GM21526 (cell line): Measurements from ENCODE around the gene ENTPD8.

ENCODE experiments used
- ATAC-seq: cut with Tn5 transposase; IDR thresholded peaks from one replicate; pipeline ENCODE4 v1.9.1; 2021; ENCODE audit warnings: moderate library complexity; ENCODE audit not compliant: unreplicated experiment, low FRiP score

ENTPD8 gene

DNA sequence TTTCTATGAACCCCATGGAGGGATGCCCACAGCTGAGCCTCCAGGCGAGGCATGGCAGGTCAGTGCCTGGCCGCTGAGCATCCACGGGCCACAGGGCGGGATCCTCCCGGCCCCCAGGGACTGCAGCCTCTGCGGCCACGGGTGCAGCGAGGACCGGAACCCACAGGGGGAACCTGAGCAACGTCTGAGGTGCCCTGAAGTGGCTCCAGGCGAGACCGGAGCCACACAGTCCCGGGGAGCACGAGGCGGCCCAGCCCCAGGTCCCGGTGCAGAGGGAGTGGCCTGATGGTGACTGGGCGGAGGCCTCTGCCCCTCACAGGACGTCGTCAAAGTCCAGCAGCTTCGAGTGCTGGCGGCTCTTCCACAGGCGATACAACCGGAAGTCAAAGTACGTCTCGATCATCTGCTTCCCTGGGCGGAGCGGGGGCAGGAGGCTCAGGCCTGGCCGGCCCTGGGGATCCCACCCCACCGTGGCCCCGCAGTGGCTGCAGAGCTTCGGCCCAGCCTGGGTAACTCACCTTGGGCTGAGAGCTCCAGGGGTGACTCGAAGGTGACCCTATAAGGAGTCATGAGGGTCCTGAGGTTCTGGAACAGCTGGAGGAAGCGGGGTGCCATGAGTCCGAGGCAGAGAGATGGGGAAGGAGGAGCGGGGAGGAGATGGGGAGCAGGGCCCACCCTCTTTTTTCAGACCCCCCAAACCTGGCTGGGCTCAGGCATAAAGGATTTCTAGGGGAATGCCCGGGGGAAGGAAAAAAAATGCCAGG, 8.1 kb upstream of the ENTPD8 start:
- no peak for ATAC-seq

DNA sequence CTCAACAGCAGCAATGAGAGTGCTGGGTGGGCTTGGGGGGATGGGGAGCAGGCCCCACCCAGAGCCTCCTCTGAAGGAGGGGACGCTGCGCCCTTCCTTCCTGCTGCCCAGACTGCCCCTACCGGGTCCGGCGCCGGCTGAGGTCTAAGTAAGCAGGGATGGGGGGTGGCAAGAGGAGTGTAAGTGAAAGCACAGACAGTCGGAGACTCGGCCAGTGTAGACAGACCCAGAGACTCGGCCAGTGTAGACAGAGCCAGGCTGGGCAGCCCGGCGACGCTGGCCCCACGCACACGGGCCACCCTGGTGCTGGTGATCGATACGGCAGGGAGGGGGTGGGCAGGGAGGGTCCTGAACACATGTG, 7.4 kb upstream of the ENTPD8 start:
- no peak for ATAC-seq

DNA sequence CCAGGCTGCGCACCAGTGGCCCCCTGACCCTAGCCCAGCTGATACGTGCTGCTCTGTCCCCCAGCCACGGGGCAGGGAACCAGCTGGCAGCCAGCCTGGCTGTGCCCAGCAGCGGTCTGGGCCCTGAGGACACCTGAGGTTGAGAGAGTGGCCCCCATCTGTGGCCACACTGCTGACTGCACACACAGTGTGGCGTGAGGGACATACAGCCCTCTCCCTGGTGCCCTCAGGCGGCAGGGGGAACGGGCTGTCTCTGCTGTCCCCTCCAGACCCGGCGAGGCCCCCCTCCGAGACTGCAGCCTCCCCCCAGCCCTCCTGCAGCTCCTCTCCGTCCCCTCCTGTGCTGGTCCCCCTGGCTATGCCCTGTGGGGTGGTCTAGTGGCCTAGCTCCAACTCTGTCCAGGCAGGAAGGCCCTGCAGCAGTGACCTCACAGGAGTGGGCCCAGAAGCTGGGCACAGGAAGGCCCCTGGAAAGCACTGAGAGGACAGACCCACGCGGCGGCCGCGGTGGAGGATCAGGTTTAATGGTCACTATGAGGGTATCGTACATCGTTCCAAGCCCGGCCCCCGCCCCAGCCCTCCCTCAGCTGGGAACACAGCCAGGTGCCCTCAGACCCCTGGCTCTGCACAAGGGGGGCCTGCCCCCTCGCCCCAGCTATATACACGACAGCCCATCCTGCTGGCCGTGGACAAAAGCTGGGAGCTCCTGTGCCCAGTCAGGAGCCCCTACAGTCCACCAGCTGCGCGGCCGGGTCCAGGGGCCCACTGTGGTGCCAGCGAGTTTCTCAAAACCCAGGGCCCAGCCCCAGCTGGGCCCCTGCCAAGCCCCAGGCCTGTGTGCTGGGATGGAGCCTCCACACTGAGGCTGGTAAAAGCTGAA, 6.8 kb upstream of the ENTPD8 start:
- ATAC-seq, result no peak

DNA sequence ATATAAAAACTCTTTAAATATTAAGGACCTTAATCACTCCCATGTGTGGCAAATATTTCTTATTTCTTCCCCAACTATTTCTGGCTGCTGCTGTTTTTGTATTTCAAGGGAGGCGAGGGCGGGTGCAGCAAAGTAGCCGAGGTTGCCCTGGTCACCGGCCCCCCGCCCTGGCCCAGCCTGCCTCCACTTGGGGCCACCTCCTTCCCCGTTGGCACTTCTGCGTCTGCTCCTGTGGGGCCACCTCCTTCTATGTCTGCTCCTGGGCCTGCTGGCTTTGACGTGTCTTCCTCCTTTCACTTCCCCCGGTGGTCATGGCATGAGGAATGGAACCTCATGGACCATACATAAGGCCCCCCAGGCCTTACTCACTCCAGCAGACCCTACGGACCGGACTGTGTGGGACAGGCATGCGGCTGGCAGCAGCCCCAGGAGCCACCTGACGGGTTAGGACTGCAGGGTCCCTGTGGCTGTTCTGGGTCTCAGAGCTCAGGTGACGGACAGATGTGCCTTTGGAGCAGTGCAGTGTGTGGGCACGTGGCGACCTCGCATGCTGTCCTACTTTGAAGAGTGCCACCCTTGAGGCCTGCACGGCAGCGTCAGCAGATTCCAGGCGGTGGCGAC, 5.8 kb upstream of the ENTPD8 start:
- no peak for ATAC-seq

DNA sequence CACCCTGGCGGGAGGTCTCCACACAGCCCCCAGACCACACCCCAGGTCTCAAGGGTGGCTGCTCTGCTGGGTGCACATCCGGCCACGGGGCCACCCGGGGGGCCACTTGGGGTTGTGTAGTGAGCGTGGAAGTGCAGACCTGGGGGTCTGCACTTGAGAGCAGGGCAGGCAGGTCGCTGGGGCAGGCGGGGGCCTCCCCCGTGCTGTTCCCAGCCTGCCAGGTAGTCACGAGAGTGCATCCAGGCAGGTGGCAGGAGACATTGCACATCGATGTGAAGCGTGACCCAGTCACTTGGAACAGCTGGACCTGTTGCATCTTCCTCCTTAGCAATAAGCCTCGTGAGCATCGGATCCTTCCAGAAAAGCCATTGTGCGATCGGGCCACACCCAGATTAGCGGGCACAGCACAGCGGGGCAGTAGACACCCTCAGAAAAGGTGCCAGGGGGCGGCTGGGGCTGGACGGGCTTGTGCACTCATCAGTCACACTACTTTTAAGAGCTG, 4.8 kb upstream of the ENTPD8 start:
- no peak for ATAC-seq

DNA sequence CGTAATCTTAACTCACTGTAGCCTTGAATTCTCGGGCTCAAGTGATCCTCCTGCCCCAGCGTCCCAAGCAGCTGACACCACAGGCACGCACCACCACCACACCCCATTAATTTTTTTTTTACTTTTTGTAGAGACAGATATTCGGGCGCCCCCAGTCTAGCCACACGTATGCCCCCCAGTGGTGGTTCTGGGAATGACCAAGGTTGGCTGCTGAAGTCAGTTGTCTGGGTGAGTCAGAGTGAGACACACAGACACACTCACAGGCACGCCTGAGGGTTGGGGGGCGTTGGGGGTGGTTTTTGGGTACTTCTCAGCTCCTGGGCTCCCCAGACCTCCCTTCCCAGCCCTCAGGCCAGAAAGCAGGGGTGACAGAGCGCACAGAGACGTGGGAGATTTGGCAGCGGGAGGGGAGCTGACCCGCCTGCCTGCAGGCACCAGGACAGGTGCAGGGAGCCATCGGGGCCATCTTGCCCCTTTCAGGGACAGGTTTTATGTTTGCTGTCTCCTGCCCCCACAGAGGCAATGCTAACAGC, 4.2 kb upstream of the ENTPD8 start:
- peak; percentile 48 for ATAC-seq

DNA sequence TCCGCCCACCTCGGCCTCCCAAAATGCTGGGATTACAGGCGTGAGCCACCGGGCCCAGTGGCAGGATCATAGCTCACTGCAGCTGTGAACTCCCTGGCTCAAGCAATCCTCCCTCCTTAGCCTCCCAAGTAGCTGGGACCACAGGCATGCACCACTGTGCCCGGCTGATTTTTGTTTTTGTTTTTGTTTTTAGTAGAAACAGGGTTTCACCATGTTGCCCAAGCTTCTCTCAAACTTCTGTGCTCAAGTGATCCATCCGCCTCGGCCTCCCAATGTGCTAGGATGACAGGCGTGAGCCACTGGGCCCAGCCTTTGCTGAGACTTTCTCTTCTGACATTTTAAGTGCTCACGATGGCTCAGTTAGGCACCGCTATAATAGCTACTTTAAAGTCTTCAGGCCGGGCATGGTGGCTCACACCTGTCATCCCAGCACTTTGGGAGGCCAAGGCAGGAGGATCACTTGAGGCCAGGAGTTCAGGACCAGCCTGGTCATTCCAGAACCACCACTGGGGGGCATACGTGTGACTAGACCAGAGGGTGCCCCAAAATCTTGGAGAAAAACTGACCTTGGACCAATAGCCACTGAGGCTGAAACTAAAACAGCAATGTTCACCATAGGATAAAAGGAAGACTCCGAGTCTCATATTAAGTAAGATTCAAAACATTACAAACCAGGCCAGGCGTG, 3.1 kb upstream of the ENTPD8 start:
- no peak for ATAC-seq

DNA sequence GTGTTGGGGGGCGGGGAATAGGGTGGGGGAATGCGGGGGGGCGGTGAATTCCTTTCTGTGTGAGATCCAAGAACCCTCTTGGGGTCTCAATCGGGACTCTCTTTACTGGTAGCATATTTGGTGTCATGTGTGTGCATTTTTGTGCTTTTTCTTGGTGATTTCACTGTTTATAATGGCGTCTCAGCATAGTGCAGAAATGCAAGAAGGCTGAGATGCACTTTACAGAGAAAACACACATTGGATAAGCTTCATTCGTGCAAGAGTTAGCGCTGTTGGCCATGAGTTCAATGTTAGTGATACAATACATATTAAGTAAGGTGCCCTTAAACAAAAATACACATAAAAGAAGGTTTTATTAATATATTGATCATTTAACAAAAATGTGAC, 771 bp upstream of the ENTPD8 start:
- ATAC-seq, result no peak

DNA sequence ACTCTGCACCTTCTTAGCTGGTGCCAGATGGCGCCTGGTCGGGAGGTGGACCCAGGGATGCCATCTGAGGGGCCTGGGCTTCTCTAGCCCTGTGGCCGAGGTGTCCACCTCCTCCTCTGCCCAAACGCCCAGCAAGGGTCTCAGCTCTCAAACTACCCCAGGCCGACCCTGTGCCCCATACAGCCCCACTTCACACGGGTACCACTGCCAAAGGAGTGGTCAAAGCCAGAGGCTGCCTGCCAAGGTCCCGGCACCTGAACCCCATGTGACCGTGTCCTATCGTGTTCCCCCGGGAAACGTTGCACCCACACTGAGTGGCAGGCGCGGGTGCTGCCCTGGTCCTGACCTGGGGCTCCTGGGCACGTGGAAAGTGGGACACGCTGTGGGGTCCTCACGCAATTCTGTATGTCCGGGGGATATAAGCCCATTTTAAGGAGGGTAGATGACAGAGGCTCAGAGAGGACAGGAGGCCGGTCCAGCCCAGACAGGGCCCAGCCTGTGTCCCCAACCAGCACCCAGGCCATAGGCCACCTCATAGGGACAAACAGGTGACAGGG, 1.9 kb downstream of the ENTPD8 start:
- ATAC-seq, result no peak

DNA sequence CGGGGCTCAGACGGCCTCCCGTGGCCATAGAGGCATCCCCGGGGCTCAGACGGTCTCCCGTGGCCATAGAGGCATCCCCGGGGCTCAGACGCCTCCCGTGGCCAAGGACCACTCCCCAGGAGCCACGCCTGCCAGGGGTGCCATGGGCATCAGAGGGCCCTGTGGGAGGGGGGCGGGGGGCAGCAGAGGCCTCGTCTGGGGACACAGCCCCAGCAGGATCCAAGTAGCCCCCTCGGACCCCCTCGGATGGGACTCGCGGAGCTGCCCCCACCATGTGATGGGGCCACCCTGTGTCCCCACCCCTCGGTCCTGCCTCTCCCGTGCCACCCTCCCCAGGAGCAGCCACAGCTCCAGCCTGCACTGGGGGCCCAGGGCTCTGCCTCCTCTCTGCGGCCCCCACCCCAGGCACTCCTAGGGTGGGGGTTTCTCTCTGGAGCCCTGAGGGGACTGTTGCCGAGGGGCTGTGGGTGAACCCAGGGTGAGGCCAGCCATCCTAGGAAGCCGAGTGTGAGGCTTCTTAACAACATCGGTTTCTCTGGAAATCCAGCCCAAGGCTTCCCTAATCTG, 2.5 kb downstream of the ENTPD8 start:
- no peak for ATAC-seq

DNA sequence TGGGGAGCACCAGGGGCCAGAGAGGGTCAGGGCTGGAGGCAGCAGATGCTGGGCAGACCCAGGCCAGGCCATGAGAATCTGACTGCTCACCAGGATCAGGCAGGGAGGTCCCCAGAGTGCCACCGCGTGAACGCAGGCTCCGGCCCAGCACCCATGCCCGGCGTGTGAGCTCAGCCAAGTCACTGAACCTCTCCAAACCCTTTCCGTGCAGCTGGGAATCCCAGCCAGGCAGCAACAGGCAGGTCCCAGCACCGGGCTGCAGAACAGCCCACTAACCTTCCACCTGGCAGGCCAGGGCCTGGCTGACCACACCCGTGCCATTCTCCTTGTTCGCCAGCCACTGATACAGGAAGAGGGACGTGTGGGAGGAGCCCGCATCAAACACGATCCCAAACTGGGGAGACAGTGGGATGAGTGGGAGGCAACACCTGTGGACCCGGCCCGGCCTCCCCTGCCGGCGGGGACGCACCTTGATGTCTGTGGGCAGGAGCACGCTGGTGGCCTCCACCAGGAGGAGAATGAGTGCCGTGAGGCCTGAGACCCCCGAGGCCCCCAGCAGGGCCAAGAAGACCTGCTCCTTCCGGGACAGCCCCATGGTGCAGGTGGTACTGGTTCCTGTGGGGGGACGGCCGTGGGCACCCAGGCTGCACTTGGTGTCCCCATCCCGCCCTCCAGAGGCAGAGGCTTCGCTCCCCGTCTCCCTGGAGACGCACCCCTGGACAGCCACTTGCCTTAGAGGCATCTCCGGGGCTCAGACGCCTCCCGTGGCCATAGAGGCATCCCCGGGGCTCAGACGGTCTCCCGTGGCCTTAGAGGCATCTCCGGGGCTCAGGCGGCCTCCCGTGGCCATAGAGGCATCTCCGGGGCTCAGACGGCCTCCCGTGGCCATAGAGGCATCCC, 3.2 kb downstream of the ENTPD8 start:
- ATAC-seq, result no peak

DNA sequence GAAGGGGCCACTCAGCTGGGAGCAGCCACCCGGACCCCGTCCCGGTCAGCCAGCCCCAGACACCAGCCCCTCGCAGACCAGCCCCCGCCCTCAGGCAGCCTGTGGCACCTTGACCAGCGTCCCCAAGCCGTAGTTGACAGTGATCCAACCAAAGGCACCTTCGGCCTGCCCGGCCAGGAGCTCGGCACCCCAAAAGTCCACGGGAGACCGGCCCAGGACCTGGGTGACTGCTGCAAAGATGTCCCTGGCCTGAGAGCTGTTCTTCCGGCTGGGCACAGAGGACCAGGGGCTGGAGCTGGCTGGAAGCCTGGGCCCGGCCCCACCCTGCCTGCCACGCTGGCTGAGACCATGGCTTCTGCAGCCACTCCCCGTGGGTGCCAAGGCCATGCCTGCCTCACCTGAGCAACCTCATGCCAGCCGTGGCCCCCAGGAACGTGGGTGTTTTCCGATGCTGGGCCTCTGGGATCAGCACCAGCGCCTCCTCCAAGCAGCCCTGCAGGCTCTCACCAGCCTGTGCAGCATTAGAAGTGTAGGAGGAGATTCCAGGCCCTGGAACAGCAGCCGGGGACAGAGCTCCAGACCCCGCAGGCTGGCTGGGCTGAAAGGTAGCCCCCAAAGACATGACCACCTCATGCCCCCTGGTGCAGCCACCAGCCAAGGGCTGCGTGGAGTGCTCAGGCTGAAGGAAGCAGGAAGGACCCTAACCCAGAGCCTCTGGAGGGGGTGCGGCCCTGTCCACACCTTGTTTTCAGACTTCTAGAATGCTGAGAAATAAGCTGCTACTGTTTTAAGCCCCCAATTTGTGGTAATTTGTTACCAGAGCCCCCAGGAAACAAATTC, 4.2 kb downstream of the ENTPD8 start:
- ATAC-seq, result no peak

DNA sequence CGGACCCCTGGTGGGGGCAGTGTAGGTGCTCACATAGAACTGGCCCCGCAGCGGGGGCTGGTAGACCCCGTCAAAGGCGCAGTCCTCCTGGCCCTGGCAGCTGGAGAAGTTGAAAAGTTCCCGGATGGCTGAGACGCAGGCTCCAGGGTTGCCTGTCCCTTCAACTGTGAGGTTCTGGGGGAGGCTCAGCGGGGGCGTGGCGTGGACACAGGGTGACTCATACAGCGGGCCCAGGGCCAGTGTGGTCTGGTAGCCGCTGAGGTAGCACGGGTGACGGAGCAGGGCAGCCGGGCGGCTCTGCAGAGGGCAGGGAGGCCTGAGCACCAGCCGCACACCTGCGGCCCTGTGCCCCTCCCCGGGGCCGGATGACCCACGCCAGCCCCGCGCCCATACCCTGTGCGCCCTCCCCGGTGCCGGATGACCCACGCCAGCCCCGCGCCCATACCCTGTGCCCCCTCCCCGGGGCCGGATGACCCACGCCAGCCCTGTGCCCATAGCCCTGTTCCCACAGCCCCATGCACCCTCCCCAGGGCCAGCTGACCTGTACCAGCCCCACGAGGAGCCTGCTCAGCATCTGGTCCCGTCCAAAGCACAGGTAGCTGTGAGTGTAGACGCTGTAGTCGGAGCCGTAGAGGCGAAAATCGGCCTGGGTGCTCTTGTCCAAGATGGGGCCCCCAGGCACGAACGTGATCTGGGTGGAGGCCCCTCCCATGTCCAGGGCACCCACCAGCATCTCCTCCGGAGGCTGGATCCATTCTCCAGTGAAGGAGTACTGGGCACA, 5.0 kb downstream of the ENTPD8 start:
- no peak for ATAC-seq

DNA sequence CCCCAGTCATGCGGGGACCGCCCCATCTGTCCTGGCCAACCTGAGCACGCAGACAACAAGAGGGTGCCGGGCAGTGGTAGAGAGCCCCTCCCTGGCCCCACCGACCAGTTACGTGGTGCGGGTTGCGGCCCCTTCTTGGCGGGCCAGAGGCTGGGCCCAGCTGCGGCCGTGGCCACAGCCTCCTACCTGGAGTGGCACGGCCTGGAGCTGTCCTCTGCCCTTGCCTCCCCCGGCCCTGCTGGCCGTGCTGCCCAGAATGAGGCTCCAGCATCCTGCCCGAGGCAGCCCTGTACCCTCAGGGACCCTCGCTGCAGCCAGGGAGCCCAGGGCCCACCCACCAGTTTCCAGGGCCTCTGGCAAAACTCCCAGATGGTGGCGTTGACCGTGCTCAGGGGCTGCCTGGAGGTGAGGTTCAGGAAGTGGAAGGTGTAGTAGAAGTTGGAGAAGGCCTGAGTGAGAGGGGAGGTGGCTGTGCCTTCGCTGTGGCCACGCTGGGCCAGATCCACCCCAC, 5.7 kb downstream of the ENTPD8 start:
- no peak for ATAC-seq

DNA sequence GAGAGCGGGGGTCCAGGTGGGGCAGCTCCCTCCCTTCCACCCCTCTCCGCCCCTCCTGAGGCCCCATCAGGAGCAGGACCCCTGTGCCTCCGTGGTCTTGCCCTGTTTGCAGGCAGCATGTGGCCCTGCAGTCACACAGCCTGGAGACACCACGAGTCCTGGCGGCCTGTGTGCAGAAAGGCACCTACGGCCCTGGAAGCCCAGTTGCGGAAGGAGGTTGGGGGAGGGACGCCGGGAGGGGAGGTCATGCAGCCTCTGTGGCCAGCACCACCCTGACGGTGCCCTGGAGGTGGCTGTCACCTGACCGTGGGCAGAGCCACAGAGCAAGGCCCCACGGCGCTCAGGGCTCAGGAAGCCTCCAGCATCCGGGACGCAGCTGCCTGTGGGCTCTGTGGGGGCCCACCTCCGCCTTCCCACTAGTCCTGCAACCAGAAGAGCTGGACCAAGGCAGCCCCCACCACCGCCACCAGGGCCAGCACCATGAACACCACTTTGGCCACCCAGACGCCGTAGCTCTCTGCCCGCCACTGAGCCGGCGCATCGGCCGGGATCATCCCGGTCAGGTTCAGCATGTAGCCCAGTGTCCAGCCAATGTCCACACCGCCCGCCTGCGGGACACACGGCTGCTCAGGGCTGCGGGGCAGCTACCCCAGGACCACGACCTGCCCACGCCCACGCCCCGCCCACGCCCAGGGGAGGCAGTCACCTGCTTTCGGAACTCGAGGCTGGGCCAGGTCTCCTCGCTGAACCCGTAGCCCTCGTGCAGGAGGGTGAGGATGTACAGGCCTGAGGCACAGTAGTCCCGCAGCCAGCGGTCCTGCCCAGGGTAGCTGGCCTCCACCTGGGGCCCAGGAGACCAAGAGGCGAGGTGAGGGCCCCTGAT, 6.4 kb downstream of the ENTPD8 start:
- no peak for ATAC-seq

DNA sequence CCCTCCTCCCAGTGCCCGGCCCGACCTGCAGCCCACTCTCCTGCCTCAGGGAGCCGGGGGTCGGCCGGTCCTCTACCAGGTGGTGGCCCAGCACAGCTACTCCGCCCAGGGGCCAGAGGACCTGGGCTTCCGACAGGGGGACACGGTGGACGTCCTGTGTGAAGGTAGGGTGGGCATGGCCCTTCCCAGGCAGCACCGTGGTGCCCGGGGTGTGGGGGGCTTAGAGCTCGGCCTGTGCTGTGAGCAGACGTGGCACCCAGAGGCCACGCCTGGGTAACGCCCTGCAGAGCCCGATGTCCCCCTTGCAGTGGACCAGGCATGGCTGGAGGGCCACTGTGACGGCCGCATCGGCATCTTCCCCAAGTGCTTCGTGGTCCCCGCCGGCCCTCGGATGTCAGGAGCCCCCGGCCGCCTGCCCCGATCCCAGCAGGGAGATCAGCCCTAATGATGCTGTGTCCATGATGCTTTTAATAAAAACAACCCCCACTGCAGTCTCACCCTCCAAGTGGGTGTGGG, 7.2 kb downstream of the ENTPD8 start:
- no peak for ATAC-seq
